ENCODE measurements around the gene SLC2A13. TPM values are rescaled to one million over a fixed set of nuclear protein-coding genes. Genes with fewer than 3 reads are reported as not detected.
A peak's percentile ranks its signal among the peaks of the same experiment; 100 is the strongest.

SLC2A13 gene
- total RNA-seq, 2 experiments from 2014 or later, result 2.0 to 2.1 TPM

GRCh38 chr12:39972119-39972518, 133.8 kb downstream of the SLC2A13 start:
- Mint-ChIP-seq H3K9me3 (peaks cover 8% of the 10 kb centered on the region), H3K4me1 (ENCODE audit: low read depth) (no peaks in the 10 kb centered on the region), H3K4me3 (no peak overlapping the region), H3K27me3 (ENCODE audit: low read depth) (no peaks in the 10 kb centered on the region), H3K36me3 (ENCODE audit: low read depth) (no peaks in the 10 kb centered on the region), H3K27ac (no peak overlapping the region)
- intact Hi-C loops (cut with micrococcal nuclease), result no loop called here
- CTCF ChIA-PET, result no interaction called here
- no peak for DNase-seq

- Mint-ChIP-seq H3K36me3 (ENCODE audit: low read depth) (no peaks in the 10 kb centered on the region), H3K4me1 (ENCODE audit: low read depth) (no peaks in the 10 kb centered on the region), H3K27me3 (ENCODE audit: low read depth) (no peaks in the 10 kb centered on the region), H3K4me3 (no peak overlapping the region), H3K27ac (no peak overlapping the region), H3K9me3 (peaks cover 8% of the 10 kb centered on the region)
- no peak for DNase-seq
- CTCF ChIA-PET, result no interaction called here
- intact Hi-C loops (cut with micrococcal nuclease), result no loop called here
These were observed 134.5 kb downstream of the SLC2A13 start for GRCh38 chr12:39971348-39971747.

GRCh38 chr12:39966721-39967120, 139.2 kb downstream of the SLC2A13 start:
- Mint-ChIP-seq H3K27me3 (ENCODE audit: low read depth) (no peaks in the 10 kb centered on the region), H3K36me3 (ENCODE audit: low read depth) (no peaks in the 10 kb centered on the region), H3K4me1 (ENCODE audit: low read depth) (no peaks in the 10 kb centered on the region), H3K4me3 (no peak overlapping the region), H3K9me3 (peaks cover 8% of the 10 kb centered on the region), H3K27ac (no peak overlapping the region)
- intact Hi-C loops (cut with micrococcal nuclease), result no loop called here
- CTCF ChIA-PET, result no interaction called here
- no peak for DNase-seq

- no peak for DNase-seq
- no peak overlapping the region for H3K4me3 Mint-ChIP-seq
- CTCF ChIA-PET, result no interaction called here
- no peaks in the 10 kb centered on the region for H3K36me3 Mint-ChIP-seq (ENCODE audit: low read depth)
- no peaks in the 10 kb centered on the region for H3K27me3 Mint-ChIP-seq (ENCODE audit: low read depth)
- H3K9me3 Mint-ChIP-seq, result peaks cover 8% of the 10 kb centered on the region
- H3K4me1 Mint-ChIP-seq (ENCODE audit: low read depth), result no peaks in the 10 kb centered on the region
- no peak overlapping the region for H3K27ac Mint-ChIP-seq
- intact Hi-C loops (cut with micrococcal nuclease), result no loop called here
These were observed 139.6 kb downstream of the SLC2A13 start for GRCh38 chr12:39966256-39966655.

- DNase-seq, result no peak
- Mint-ChIP-seq H3K36me3 (ENCODE audit: low read depth) (no peaks in the 10 kb centered on the region), H3K9me3 (no peaks in the 10 kb centered on the region), H3K4me3 (no peak overlapping the region), H3K27ac (no peak overlapping the region), H3K27me3 (ENCODE audit: low read depth) (no peaks in the 10 kb centered on the region), H3K4me1 (ENCODE audit: low read depth) (no peaks in the 10 kb centered on the region)
- intact Hi-C loops (cut with micrococcal nuclease), result no loop called here
- CTCF ChIA-PET, result no interaction called here
These were observed 146.4 kb downstream of the SLC2A13 start for GRCh38 chr12:39959467-39959866.

- no peak for DNase-seq
- Mint-ChIP-seq H3K4me1 (ENCODE audit: low read depth) (no peaks in the 10 kb centered on the region), H3K36me3 (ENCODE audit: low read depth) (no peaks in the 10 kb centered on the region), H3K27ac (no peak overlapping the region), H3K27me3 (ENCODE audit: low read depth) (no peaks in the 10 kb centered on the region), H3K4me3 (no peak overlapping the region), H3K9me3 (no peaks in the 10 kb centered on the region)
- intact Hi-C loops (cut with micrococcal nuclease), result no loop called here
- CTCF ChIA-PET, result no interaction called here
These were observed 146.8 kb downstream of the SLC2A13 start for GRCh38 chr12:39959031-39959430.

GRCh38 chr12:39958377-39958776, 147.5 kb downstream of the SLC2A13 start:
- Mint-ChIP-seq H3K4me3 (no peak overlapping the region), H3K4me1 (ENCODE audit: low read depth) (no peaks in the 10 kb centered on the region), H3K27ac (no peak overlapping the region), H3K36me3 (ENCODE audit: low read depth) (no peaks in the 10 kb centered on the region), H3K9me3 (no peaks in the 10 kb centered on the region), H3K27me3 (ENCODE audit: low read depth) (no peaks in the 10 kb centered on the region)
- peak; percentile 19 for DNase-seq
- CTCF ChIA-PET, result no interaction called here
- intact Hi-C loops (cut with micrococcal nuclease), result loop anchor here (1.0 kb wide), 1 partner anchor 193 kb away; no protein-coding TSS in a partner anchor

- Mint-ChIP-seq H3K27me3 (ENCODE audit: low read depth) (no peaks in the 10 kb centered on the region), H3K9me3 (no peaks in the 10 kb centered on the region), H3K4me3 (no peak overlapping the region), H3K36me3 (ENCODE audit: low read depth) (no peaks in the 10 kb centered on the region), H3K4me1 (ENCODE audit: low read depth) (no peaks in the 10 kb centered on the region), H3K27ac (no peak overlapping the region)
- no peak for DNase-seq
- intact Hi-C loops (cut with micrococcal nuclease), result no loop called here
- CTCF ChIA-PET, result no interaction called here
These were observed 149.2 kb downstream of the SLC2A13 start for GRCh38 chr12:39956725-39957124.

GRCh38 chr12:39946361-39947280, 159.3 kb downstream of the SLC2A13 start:
- DNase-seq, result no peak
- CTCF ChIA-PET, result no interaction called here
- H3K4me1 Mint-ChIP-seq (ENCODE audit: low read depth), result no peaks in the 10 kb centered on the region
- intact Hi-C loops (cut with micrococcal nuclease), result no loop called here
- no peak overlapping the region for H3K27ac Mint-ChIP-seq
- no peaks in the 10 kb centered on the region for H3K27me3 Mint-ChIP-seq (ENCODE audit: low read depth)
- peaks cover 6% of the 10 kb centered on the region for H3K36me3 Mint-ChIP-seq (ENCODE audit: low read depth)
- H3K9me3 Mint-ChIP-seq, result peaks cover 4% of the 10 kb centered on the region
- no peak overlapping the region for H3K4me3 Mint-ChIP-seq

GRCh38 chr12:39937119-39937518, 168.8 kb downstream of the SLC2A13 start:
- no peak overlapping the region for H3K27ac Mint-ChIP-seq
- no peak overlapping the region for H3K4me3 Mint-ChIP-seq
- H3K27me3 Mint-ChIP-seq (ENCODE audit: low read depth), result no peaks in the 10 kb centered on the region
- CTCF ChIA-PET, result no interaction called here
- DNase-seq, result no peak
- H3K9me3 Mint-ChIP-seq, result peaks cover 11% of the 10 kb centered on the region
- intact Hi-C loops (cut with micrococcal nuclease), result no loop called here
- H3K4me1 Mint-ChIP-seq (ENCODE audit: low read depth), result no peaks in the 10 kb centered on the region
- H3K36me3 Mint-ChIP-seq (ENCODE audit: low read depth), result no peaks in the 10 kb centered on the region

- intact Hi-C loops (cut with micrococcal nuclease), result no loop called here
- CTCF ChIA-PET, result no interaction called here
These were observed 170.0 kb downstream of the SLC2A13 start for GRCh38 chr12:39935839-39936238.

GRCh38 chr12:39935275-39935674, 170.6 kb downstream of the SLC2A13 start:
- no peaks in the 10 kb centered on the region for H3K36me3 Mint-ChIP-seq (ENCODE audit: low read depth)
- no peak overlapping the region for H3K27ac Mint-ChIP-seq
- H3K4me1 Mint-ChIP-seq (ENCODE audit: low read depth), result no peaks in the 10 kb centered on the region
- no peak for DNase-seq
- H3K9me3 Mint-ChIP-seq, result no peaks in the 10 kb centered on the region
- CTCF ChIA-PET, result no interaction called here
- H3K27me3 Mint-ChIP-seq (ENCODE audit: low read depth), result no peaks in the 10 kb centered on the region
- intact Hi-C loops (cut with micrococcal nuclease), result no loop called here
- no peak overlapping the region for H3K4me3 Mint-ChIP-seq

More at GRCh38 chr12:39935839-39936238, 170.0 kb downstream of the SLC2A13 start:
- H3K36me3 Mint-ChIP-seq (ENCODE audit: low read depth), result no peaks in the 10 kb centered on the region
- no peak for DNase-seq
- H3K4me1 Mint-ChIP-seq (ENCODE audit: low read depth), result no peaks in the 10 kb centered on the region
- no peaks in the 10 kb centered on the region for H3K9me3 Mint-ChIP-seq
- no peak overlapping the region for H3K4me3 Mint-ChIP-seq
- no peaks in the 10 kb centered on the region for H3K27me3 Mint-ChIP-seq (ENCODE audit: low read depth)
- no peak overlapping the region for H3K27ac Mint-ChIP-seq

- CTCF ChIA-PET, result interaction anchor here (0.6 kb wide), 1 partner anchor 1505 kb away, joined by 4 read pairs; no protein-coding TSS in a partner anchor
- intact Hi-C loops (cut with micrococcal nuclease), result no loop called here
- H3K27me3 Mint-ChIP-seq (ENCODE audit: low read depth), result no peaks in the 10 kb centered on the region
These were observed 174.0 kb downstream of the SLC2A13 start for GRCh38 chr12:39931857-39932256.

More at GRCh38 chr12:39931857-39932256, 174.0 kb downstream of the SLC2A13 start:
- no peak for DNase-seq
- Mint-ChIP-seq H3K4me3 (no peak overlapping the region), H3K9me3 (no peaks in the 10 kb centered on the region), H3K4me1 (ENCODE audit: low read depth) (no peaks in the 10 kb centered on the region), H3K27ac (no peak overlapping the region), H3K36me3 (ENCODE audit: low read depth) (no peaks in the 10 kb centered on the region)
